DMS 273 (cell line): Measurements from ENCODE around the gene LRMDA.

Experiments used
- DNase-seq: peaks from one replicate; lab custom pipeline; 2025; ENCODE audit not compliant: unreplicated experiment; lab: John Stamatoyannopoulos, UW

Gene LRMDA

GRCh38 chr10:75431180-75432111 is at the start of gene LRMDA:
TSS of gene LRMDA (plus strand) at chr10:75431624.
- DNase-seq, result peak; percentile 16

- no peak for DNase-seq
These were observed 45.3 kb upstream of the LRMDA start for GRCh38 chr10:75386128-75386527.

GRCh38 chr10:75388082-75388481 is 43.3 kb upstream of the LRMDA start:
- DNase-seq, result no peak

GRCh38 chr10:75390178-75390577 is 41.2 kb upstream of the LRMDA start:
- no peak for DNase-seq

- no peak for DNase-seq
These were observed 39.2 kb upstream of the LRMDA start for GRCh38 chr10:75392271-75392670.

- DNase-seq, result no peak
These were observed 38.7 kb upstream of the LRMDA start for GRCh38 chr10:75392744-75393143.

GRCh38 chr10:75394221-75394620 is 37.2 kb upstream of the LRMDA start:
- no peak for DNase-seq

GRCh38 chr10:75395066-75395931 is 36.1 kb upstream of the LRMDA start:
- DNase-seq, result peak; percentile 79

- peak; percentile 32 for DNase-seq
These were observed 35.3 kb upstream of the LRMDA start for GRCh38 chr10:75395932-75396630.

- peak; percentile 39 for DNase-seq
These were observed 34.6 kb upstream of the LRMDA start for GRCh38 chr10:75396631-75397495.

- DNase-seq, result no peak
These were observed 33.8 kb upstream of the LRMDA start for GRCh38 chr10:75397496-75398199.

GRCh38 chr10:75398200-75398691 is 33.2 kb upstream of the LRMDA start:
- no peak for DNase-seq

GRCh38 chr10:75398692-75399460 is 32.5 kb upstream of the LRMDA start:
- no peak for DNase-seq

- peak; percentile 81 for DNase-seq
These were observed 31.8 kb upstream of the LRMDA start for GRCh38 chr10:75399461-75400162.

GRCh38 chr10:75400163-75400770 is 31.2 kb upstream of the LRMDA start:
- peak; percentile 79 for DNase-seq

- DNase-seq, result peak; percentile 81
These were observed 30.5 kb upstream of the LRMDA start for GRCh38 chr10:75400771-75401568.
